ENCODE results near the gene UBASH3B.

DNA sequence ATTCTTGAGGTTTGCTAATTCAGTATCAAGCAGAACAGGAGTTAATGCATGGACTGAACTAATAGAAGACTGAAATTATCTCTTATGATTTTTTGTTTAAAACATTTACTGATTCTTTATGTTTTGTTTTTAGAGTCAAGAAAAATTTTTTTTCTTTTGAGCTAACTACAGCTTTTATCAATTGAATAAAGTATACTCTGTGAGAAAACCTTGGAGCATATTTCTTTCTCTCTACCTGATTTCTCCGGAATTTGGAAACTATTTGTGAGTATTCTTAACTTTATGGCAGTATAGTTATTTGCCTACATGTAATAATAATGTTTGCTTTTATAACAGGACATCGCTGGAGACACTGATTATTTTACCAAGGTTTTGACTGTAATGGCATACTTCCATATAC lies 164.6 kb downstream of the UBASH3B start:
- TF ChIP-seq POLR2AphosphoS5 (IDR thresholded peaks at IDR 0.05; ENCODE audit: borderline replicate concordance, low read depth, low read length) (no peak), EZH2 (IDR thresholded peaks at IDR 0.05) (no peak), FOXP2 (optimal IDR thresholded peaks at IDR 0.05; ENCODE audit: control extremely low read depth, extremely low read length, insufficient read depth) (no peak)
